ENCODE results near the gene SVEP1. TPM values are rescaled to one million over a fixed set of nuclear protein-coding genes. Genes with fewer than 3 reads are reported as not detected.

SVEP1 gene
- polyA plus RNA-seq, 1 of the 3 experiments (the other 2 are of a cell fraction) = 0.10 TPM

GRCh38 chr9:110543631-110544051 lies 35.9 kb downstream of the SVEP1 start:
- Histone ChIP-seq H3K4me3 (ENCODE audit: low read depth in 2 of 2, low read length in 1 of 2) (no peak overlapping the region), H3K4me1 (ENCODE audit: control insufficient read depth in 1 of 2, insufficient read depth in 2 of 2, low read depth in 1 of 2, low read length in 1 of 2) (no peaks in the 10 kb centered on the region), H3K4me2 (no peak overlapping the region), H4K20me1 (ENCODE audit: insufficient read depth) (no peaks in the 10 kb centered on the region), H3K79me2 (ENCODE audit: insufficient read depth) (no peaks in the 10 kb centered on the region), H3K27me3 (ENCODE audit: insufficient read depth) (no peaks in the 10 kb centered on the region), H3K9me2 (no peaks in the 10 kb centered on the region), H3K36me3 (replicated peaks in 1 of 2; ENCODE audit: control insufficient read depth in 1 of 2, insufficient read depth in 2 of 2, low read length in 1 of 2) (no peaks in the 10 kb centered on the region), H3K9me3 (no peaks in the 10 kb centered on the region), H3F3A (replicated peaks; ENCODE audit: insufficient read depth) (no peaks in the 10 kb centered on the region), H3K27ac (ENCODE audit: low read depth in 2 of 2, low read length in 1 of 2) (no peak overlapping the region), H3K9ac (no peak overlapping the region), H2AFZ (ENCODE audit: low read depth) (no peak overlapping the region)
- 48% methylated on average over 2 of the region's 2 CpGs for WGBS (ENCODE audit: low lambda C conversion rate)
- TF ChIP-seq RXRA (IDR thresholded peaks at IDR 0.05; ENCODE audit: borderline replicate concordance, low read depth) = no peak
- no peak for TF ChIP-seq MXI1 (IDR thresholded peaks at IDR 0.05; ENCODE audit: low read depth, low read length)
- TF ChIP-seq NRF1 (IDR thresholded peaks at IDR 0.05; ENCODE audit: low read depth, low read length) = no peak
- no peak for TF ChIP-seq FOSL2 (IDR thresholded peaks at IDR 0.05; ENCODE audit: borderline replicate concordance, low read depth)
- TF ChIP-seq MEF2A (IDR thresholded peaks at IDR 0.05; ENCODE audit: borderline replicate concordance, low read depth) = no peak
- CTCF ChIA-PET = interaction anchor here (0.8 kb wide), 1 partner anchor 19 kb away, joined by 3 read pairs; no protein-coding TSS in a partner anchor
- POLR2A ChIA-PET = no interaction called here
- DNase-seq = no peak

DNA sequence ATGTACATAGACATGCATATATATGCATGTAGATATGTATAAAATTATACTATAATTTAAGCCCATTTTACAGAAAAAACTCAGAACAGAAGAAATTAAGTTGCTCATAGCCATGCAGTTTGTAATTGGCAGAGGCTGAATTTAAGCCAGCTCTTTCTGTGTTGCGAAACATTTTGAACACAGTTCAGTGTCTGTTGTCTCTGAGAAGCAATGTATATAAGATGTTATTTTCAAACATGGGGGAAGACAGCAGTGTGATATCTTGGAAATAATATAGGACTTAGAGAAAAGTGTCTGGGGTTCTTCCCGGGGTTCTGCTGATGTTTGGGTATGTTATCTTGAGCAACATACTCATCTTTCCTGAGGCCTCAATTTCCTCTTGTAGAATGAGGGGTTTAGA lies 37.6 kb downstream of the SVEP1 start:
- H3K36me3 ChIP-seq (replicated peaks in 1 of 2; ENCODE audit: control insufficient read depth in 1 of 2, insufficient read depth in 2 of 2, low read length in 1 of 2) = no peaks in the 10 kb centered on the region
- H3K4me2 ChIP-seq = no peak overlapping the region
- ChIA-PET CTCF (no interaction called here), POLR2A (no interaction called here)
- 51% methylated on average over 2 of the region's 2 CpGs for WGBS (ENCODE audit: low lambda C conversion rate)
- no peaks in the 10 kb centered on the region for H3F3A ChIP-seq (replicated peaks; ENCODE audit: insufficient read depth)
- H3K79me2 ChIP-seq (ENCODE audit: insufficient read depth) = no peaks in the 10 kb centered on the region
- H3K4me1 ChIP-seq (ENCODE audit: control insufficient read depth in 1 of 2, insufficient read depth in 2 of 2, low read depth in 1 of 2, low read length in 1 of 2) = peaks cover 0 to 7% of the 10 kb centered on the region in 2 experiments; a peak in 1 of 4 replicates
- H3K9me2 ChIP-seq = no peaks in the 10 kb centered on the region
- H4K20me1 ChIP-seq (ENCODE audit: insufficient read depth) = no peaks in the 10 kb centered on the region
- no peaks in the 10 kb centered on the region for H3K9me3 ChIP-seq
- DNase-seq = no peak
- H2AFZ ChIP-seq (ENCODE audit: low read depth) = no peak overlapping the region
- H3K4me3 ChIP-seq (ENCODE audit: low read depth in 2 of 2, low read length in 1 of 2) = no peak overlapping the region
- no peak overlapping the region for H3K27ac ChIP-seq (ENCODE audit: low read depth in 2 of 2, low read length in 1 of 2)
- no peak overlapping the region for H3K9ac ChIP-seq
- no peak for TF ChIP-seq EZH2phosphoT487 (IDR thresholded peaks at IDR 0.05; ENCODE audit: borderline replicate concordance, low read depth)
- TF ChIP-seq USF1 (IDR thresholded peaks at IDR 0.05; ENCODE audit: borderline replicate concordance, low read depth) = no peak
- no peak for TF ChIP-seq NRF1 (IDR thresholded peaks at IDR 0.05; ENCODE audit: low read depth, low read length)
- TF ChIP-seq CTCF (IDR thresholded peaks at IDR 0.05) = no peak
- TF ChIP-seq, protein P1, sequence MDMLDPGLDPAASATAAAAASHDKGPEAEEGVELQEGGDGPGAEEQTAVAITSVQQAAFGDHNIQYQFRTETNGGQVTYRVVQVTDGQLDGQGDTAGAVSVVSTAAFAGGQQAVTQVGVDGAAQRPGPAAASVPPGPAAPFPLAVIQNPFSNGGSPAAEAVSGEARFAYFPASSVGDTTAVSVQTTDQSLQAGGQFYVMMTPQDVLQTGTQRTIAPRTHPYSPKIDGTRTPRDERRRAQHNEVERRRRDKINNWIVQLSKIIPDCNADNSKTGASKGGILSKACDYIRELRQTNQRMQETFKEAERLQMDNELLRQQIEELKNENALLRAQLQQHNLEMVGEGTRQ (IDR thresholded peaks at IDR 0.05; ENCODE audit: borderline replicate concordance, low read depth, low read length) = no peak
- H3K27me3 ChIP-seq (ENCODE audit: insufficient read depth) = no peaks in the 10 kb centered on the region

Measured in SK-N-SH (cell line).